Stimulated activated naive CD8-positive, alpha-beta T cell treated with anti-CD3 and anti-CD28 coated beads, Interleukin-15, amount 100 ng/mL, for 72 hours (primary cell): ENCODE results near the gene COLEC11.
A peak's percentile ranks its signal among the peaks of the same experiment; 100 is the strongest.

Experiments used
- ATAC-seq: fragments of 150-1000 bp; cut with Tn5 transposase; 2 replicates; pipeline ENCODE4 v1.10.0; 2021; ENCODE audit warnings: mild to moderate bottlenecking, moderate library complexity
- DNase-seq, 2 donors: peaks; one replicate each; pipeline ENCODE4 v3.0.0; 2021 to 2022
- H3K27ac Mint-ChIP-seq, 2 donors: one replicate each; pipeline ENCODE4 v1.8.0; 2022; ENCODE audit warnings: mild to moderate bottlenecking in 2 of 2, mixed read lengths in 2 of 2, moderate library complexity in 2 of 2
- H3K27me3 Mint-ChIP-seq: one replicate; pipeline ENCODE4 v1.8.0; 2022; ENCODE audit warnings: mixed read lengths
- H3K4me1 Mint-ChIP-seq: one replicate; pipeline ENCODE4 v1.8.0; 2022; ENCODE audit warnings: mild to moderate bottlenecking, mixed read lengths
- H3K4me3 Mint-ChIP-seq, 2 donors: one replicate each; pipeline ENCODE4 v1.8.0; 2022; ENCODE audit warnings: mild to moderate bottlenecking in 2 of 2, mixed read lengths in 2 of 2, moderate library complexity in 1 of 2
- H3K9me3 Mint-ChIP-seq, 2 donors: one replicate each; pipeline ENCODE4 v1.8.0; 2022; ENCODE audit warnings: mixed read lengths in 2 of 2

The COLEC11 gene

GRCh38 chr2:3672861-3673678 lies 78.2 kb downstream of the COLEC11 start:
- no peak overlapping the region for H3K4me3 Mint-ChIP-seq
- H3K4me1 Mint-ChIP-seq, result no peaks in the 10 kb centered on the region
- H3K9me3 Mint-ChIP-seq, result no peaks in the 10 kb centered on the region
- peaks cover 23% of the 10 kb centered on the region for H3K27me3 Mint-ChIP-seq
- ATAC-seq (no peak), DNase-seq (no peak)
- H3K27ac Mint-ChIP-seq, result peak overlapping the region in 1 of 2 donors; percentile 49

GRCh38 chr2:3674066-3674845 lies 79.3 kb downstream of the COLEC11 start:
- Mint-ChIP-seq H3K4me3 (no peak overlapping the region), H3K27ac (no peak overlapping the region), H3K9me3 (no peaks in the 10 kb centered on the region), H3K27me3 (peaks cover 23% of the 10 kb centered on the region), H3K4me1 (no peaks in the 10 kb centered on the region)
- no peak for DNase-seq
- no peak for ATAC-seq

- Mint-ChIP-seq H3K9me3 (no peaks in the 10 kb centered on the region), H3K4me1 (no peaks in the 10 kb centered on the region), H3K27me3 (peaks cover 29% of the 10 kb centered on the region), H3K27ac (no peak overlapping the region), H3K4me3 (no peak overlapping the region)
- no peak for DNase-seq
- ATAC-seq, result no peak
Observed at GRCh38 chr2:3675687-3676086, 80.8 kb downstream of the COLEC11 start.

- ATAC-seq (no peak), DNase-seq (no peak)
- Mint-ChIP-seq H3K4me3 (no peak overlapping the region), H3K9me3 (no peaks in the 10 kb centered on the region), H3K27ac (no peak overlapping the region), H3K4me1 (no peaks in the 10 kb centered on the region), H3K27me3 (peaks cover 29% of the 10 kb centered on the region)
Observed at GRCh38 chr2:3677436-3677835, 82.5 kb downstream of the COLEC11 start.

- Mint-ChIP-seq H3K27ac (no peak overlapping the region), H3K4me1 (no peaks in the 10 kb centered on the region), H3K27me3 (peaks cover 29% of the 10 kb centered on the region), H3K4me3 (no peak overlapping the region), H3K9me3 (no peaks in the 10 kb centered on the region)
- no peak for DNase-seq
- no peak for ATAC-seq
Observed at GRCh38 chr2:3678212-3678611, 83.3 kb downstream of the COLEC11 start.

- Mint-ChIP-seq H3K4me1 (no peaks in the 10 kb centered on the region), H3K9me3 (no peaks in the 10 kb centered on the region), H3K4me3 (no peak overlapping the region), H3K27ac (no peak overlapping the region), H3K27me3 (peaks cover 24% of the 10 kb centered on the region)
- no peak for DNase-seq
- no peak for ATAC-seq
Observed at GRCh38 chr2:3679180-3679579, 84.3 kb downstream of the COLEC11 start.

GRCh38 chr2:3679616-3680393 lies 84.9 kb downstream of the COLEC11 start:
- Mint-ChIP-seq H3K27me3 (peaks cover 25% of the 10 kb centered on the region), H3K27ac (no peak overlapping the region), H3K4me3 (no peak overlapping the region), H3K4me1 (no peaks in the 10 kb centered on the region), H3K9me3 (no peaks in the 10 kb centered on the region)
- ATAC-seq (no peak), DNase-seq (no peak)

- H3K27ac Mint-ChIP-seq, result no peak overlapping the region
- no peak for ATAC-seq
- DNase-seq, result no peak
- H3K4me3 Mint-ChIP-seq, result no peak overlapping the region
- H3K9me3 Mint-ChIP-seq, result no peaks in the 10 kb centered on the region
- peaks cover 34% of the 10 kb centered on the region for H3K27me3 Mint-ChIP-seq
- H3K4me1 Mint-ChIP-seq, result no peaks in the 10 kb centered on the region
Observed at GRCh38 chr2:3680548-3681345, 85.8 kb downstream of the COLEC11 start.

- Mint-ChIP-seq H3K27ac (no peak overlapping the region), H3K4me3 (no peak overlapping the region), H3K4me1 (no peaks in the 10 kb centered on the region), H3K9me3 (no peaks in the 10 kb centered on the region), H3K27me3 (peaks cover 39% of the 10 kb centered on the region)
- ATAC-seq, result no peak
- no peak for DNase-seq
Observed at GRCh38 chr2:3681625-3682024, 86.7 kb downstream of the COLEC11 start.

- no peak for DNase-seq
- no peak for ATAC-seq
- no peak overlapping the region for H3K4me3 Mint-ChIP-seq
- H3K9me3 Mint-ChIP-seq, result no peaks in the 10 kb centered on the region
- H3K27me3 Mint-ChIP-seq, result peaks cover 41% of the 10 kb centered on the region
- no peaks in the 10 kb centered on the region for H3K4me1 Mint-ChIP-seq
- H3K27ac Mint-ChIP-seq, result no peak overlapping the region
Observed at GRCh38 chr2:3682811-3683210, 87.9 kb downstream of the COLEC11 start.

GRCh38 chr2:3683748-3684454 lies 89.0 kb downstream of the COLEC11 start:
- Mint-ChIP-seq H3K9me3 (no peaks in the 10 kb centered on the region), H3K27me3 (peaks cover 51% of the 10 kb centered on the region), H3K4me3 (no peak overlapping the region), H3K27ac (no peak overlapping the region), H3K4me1 (no peaks in the 10 kb centered on the region)
- no peak for DNase-seq
- ATAC-seq, result no peak

- DNase-seq (no peak), ATAC-seq (no peak)
- Mint-ChIP-seq H3K27ac (no peak overlapping the region), H3K4me1 (no peaks in the 10 kb centered on the region), H3K27me3 (peaks cover 59% of the 10 kb centered on the region), H3K4me3 (no peak overlapping the region), H3K9me3 (peaks cover 0 to 6% of the 10 kb centered on the region in 2 donors)
Observed at GRCh38 chr2:3689998-3690748, 95.3 kb downstream of the COLEC11 start.

- no peak for ATAC-seq
- DNase-seq, result no peak
- Mint-ChIP-seq H3K4me1 (no peaks in the 10 kb centered on the region), H3K27me3 (peaks cover 46% of the 10 kb centered on the region), H3K4me3 (no peak overlapping the region), H3K27ac (no peak overlapping the region), H3K9me3 (peaks cover 0 to 6% of the 10 kb centered on the region in 2 donors)
Observed at GRCh38 chr2:3692375-3692774, 97.5 kb downstream of the COLEC11 start.
